ENCODE results near the gene MTFMT.
"Not testable (repeated sequence)": the region's sequence is repeated elsewhere in the genome, so short reads cannot be mapped to it uniquely, and the experiment has no call there.

Gene MTFMT

DNA sequence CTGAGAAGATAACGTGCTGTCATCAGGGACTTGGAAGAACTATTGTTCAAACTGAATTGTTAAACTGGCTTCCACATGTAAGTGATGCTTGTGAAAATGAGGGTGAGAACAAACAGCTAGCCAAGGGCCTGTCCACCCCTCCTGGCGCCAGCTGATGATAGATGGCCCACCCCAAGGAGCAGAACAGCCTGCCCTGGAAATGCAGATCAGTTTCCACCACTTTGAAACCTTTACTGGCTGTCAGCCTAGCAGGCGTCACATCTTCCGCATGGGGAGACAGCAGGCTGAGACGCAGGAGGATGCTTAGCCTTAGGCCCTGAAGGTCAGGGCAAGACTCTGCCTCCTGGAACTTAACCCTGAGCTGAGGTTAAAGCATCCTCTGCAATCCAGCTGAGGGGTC, 9.4 kb upstream of the MTFMT start:
- DNase-seq (ENCODE audit: low read depth), result no peak

DNA sequence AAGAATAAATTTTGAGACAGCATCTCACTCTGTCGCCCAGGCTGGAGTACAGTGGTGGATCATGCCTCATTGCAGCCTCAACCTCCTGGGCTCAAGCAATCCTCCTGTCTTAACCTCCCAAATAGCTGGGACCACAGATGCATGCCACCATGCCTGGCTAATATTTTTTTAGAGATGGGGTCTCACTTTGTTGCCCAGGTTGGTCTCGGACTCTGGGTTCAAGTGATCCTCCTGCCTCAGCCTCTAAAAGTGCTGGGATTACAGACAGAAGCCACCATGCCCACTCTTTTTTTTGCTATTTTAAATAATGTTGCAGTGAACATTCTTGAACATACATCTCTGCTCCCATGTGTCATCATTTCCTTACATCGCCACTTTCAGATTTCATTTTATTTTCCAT, 9.0 kb upstream of the MTFMT start:
- DNase-seq (ENCODE audit: low read depth), result no peak

DNA sequence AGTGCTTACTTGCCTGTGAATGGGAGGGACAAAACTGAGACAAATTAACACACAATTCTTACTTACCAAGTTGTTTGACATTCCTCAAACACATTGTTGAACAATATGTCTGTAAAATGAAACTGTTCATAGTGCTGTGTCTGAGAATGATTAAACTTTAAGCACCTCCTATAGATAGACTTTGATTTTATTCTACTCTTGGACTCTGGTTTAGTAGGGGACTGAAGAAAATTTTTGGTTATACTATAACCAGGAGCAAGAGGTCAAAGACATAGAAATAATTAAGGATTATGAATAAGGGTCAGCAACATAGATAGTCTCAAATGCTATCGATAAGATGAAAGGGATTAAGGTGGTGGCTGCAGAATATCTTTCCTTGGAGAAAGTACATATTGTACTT, 7.9 kb upstream of the MTFMT start:
- DNase-seq (ENCODE audit: low read depth), result no peak

DNA sequence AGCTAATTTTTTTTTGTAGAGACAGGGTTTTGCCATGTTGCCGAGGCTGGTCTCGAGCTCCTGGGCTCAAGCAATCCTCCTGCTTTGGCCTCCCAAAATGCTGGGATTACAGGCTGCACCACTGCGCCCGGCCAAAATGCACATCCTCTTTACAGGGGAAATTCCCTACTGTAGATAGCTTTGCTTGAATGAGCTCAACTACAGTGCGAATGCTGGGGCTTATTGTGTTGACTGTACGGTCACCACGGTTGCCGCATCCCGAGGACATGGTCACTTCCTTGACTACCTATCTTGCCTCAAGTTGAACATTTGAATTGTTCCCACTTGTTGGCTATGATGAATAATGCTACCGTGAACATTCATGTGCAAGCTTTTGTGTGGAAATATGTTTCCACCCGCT, 5.3 kb upstream of the MTFMT start:
- no peak for DNase-seq (ENCODE audit: low read depth)

DNA sequence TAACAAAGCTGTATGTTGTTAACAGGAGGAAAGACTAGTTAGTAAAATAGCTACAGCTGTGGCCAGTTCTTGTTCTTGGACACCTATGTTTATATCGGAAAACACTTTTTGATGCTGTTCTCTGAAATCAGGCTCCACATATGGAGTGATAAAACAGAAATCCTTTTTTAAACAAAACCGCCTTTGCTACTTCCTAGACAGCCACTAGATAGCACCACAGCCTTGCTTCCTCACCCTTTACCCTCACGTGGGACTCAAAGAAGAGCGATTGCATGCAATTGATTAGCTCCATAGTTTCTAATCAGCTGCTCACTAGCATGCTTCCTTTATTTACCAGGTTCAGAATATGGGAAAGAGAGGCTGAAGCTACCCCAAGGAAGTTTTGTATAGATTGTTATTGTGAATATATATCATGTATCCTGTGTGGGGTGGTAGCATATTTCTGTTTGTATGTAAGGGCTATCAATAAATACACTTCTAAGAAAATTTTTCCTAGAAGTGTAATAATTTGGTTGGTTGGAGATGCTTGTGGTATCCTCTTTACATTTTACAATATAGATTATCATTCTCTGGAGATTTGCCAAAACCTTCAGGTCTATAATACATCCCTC, 4.3 kb upstream of the MTFMT start:
- no peak for DNase-seq (ENCODE audit: low read depth)

DNA sequence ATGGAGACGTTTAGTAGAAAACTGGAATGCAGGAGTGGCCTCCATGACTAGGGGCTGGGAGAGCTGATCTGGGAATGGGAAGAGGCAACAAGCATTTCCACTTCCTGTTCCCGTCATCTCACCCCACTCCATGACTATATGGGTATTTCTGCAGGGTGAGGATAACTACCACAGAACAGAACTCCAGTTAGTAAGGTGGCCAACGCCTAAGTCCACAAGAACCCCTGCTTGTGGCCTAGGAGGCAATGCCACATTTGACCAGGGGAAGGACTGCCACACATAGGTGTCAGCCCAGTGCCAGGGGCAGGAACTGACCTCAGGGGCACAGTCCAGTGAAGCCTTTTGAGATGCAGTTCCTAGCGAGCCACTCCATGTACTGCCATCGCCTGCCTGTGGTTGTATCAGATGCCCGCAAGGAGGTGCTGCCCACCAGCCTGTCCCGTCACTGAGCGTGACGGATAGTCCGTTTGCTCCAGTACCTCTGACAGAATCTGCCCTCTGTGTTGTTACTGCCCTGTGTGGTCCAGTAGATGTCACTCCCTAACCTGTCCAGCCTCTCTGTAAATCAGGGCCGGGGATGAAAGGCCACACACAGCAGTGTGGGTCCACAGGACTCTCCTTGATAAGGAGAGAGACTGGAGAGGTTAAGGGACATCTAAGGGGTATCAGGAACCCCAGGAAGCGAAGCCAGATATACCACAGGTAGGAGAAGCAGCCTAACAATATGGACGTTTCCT, 3.5 kb upstream of the MTFMT start:
- DNase-seq (ENCODE audit: low read depth), result no peak

DNA sequence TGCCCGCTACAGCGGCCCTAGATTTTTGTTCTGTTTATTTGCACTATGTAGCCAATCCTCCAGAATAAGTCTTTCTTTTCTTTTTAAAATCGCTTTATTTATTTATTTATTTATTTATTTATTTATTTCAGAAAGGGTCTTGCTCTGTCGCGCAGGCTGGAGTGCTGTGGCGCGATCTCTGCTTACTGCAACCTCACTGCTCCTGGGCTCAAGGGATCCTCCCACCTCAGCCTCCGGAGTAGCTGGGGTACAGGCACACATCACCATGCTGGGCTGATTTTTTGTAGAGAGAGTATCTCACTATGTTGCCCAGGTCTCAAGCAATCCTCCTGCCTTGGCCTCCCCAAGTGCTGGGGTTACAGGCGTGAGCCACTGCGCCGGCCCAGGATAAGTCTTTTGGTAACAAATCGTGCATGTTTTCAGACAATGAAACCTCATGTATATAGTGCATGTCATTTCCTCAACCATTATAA, 333 bp upstream of the MTFMT start:
- DNase-seq (ENCODE audit: low read depth), result no peak

DNA sequence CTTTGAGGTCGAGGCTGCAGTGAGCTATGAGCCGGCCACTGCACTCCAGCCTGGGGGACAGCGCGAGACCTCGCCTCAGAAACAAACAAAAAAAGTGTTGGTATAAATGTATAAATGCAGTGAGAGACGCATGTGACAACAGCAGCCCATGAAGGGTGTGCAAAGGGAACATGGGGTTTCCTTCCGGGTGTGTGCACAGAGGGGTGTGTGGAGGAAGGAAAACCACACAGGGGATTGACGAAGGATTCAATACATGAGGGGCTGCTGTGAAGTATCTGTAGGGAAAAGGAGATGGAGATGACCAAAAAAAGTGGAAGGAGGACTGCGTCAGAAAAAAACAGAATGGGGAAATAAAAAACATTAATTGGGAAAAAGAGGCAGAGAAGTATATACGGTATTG, 1.1 kb downstream of the MTFMT start:
- DNase-seq (ENCODE audit: low read depth), result no peak

DNA sequence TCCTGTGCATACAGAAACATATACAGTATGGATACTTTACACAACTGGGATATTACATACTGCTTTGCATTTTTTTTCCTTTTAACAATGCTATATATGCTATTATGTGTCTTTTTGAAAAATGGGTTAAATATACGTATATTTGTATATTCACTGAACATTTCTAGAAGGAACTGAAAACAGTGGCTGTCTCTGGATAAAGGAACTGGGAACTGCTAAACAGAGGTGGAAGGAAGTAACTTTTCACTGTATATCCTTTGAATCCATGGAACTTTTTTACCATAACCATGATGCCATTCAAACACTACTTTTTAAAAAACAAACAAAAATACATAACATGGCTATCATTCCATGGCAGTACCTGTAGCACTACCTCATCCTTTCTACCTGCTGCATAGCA, 1.8 kb downstream of the MTFMT start:
- no peak for DNase-seq (ENCODE audit: low read depth)

DNA sequence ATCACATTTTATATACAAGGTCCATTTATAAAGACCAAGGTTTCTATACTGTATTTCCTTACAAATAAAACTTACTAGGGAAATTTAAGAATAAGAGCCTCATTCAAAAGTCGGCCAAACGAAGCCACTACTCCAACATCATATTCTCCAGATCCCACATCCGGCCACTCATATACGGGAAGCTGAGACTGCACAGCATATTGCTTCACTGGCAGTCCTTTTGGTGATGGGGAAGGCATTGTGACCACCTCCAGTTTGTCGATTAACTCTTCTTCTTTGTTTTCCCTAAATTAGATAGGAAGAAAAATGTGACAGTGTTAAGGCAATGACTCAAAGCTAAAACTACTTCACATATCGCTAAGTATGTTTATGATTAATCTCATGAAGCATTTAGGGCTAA, 2.7 kb downstream of the MTFMT start:
- no peak for DNase-seq (ENCODE audit: low read depth)

DNA sequence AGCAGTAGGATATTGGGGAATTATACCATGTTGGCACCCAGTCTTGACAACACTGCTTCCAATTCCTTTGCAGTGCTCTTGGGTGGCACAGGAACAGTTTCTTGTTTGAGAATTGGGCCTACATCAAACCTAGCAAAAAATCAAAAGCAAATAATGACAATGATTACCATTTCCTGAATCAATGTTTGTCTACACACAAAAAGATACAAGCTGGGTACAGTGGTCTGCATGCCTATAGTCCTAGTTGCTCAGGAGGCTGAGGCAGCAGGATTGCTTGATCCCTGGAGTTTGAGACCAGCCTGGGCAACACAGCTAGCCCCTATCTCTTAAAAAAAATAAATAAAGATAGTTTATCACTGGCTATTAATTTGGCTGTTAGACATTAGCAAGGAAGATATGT, 8.0 kb downstream of the MTFMT start:
- DNase-seq (ENCODE audit: low read depth), result no peak

DNA sequence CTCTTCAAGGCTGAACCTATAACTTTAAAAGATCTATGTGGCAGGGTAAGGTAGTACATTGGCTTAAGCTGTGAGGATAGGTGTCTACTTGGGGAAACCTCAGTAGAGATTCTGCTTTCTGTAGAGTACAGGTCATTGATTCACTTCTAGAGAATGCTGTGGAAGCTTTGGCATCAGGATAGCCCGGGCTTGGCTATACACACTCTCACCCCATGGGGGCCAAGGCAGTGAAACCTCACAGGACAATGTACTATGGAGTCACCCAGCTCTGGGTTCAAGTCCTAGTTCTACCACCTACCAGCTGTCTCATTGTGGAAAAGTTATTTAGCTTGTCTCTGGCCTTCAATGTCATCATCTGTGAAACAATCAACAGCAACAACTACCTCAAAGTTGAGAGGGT, 9.0 kb downstream of the MTFMT start:
- DNase-seq (ENCODE audit: low read depth), result no peak

DNA sequence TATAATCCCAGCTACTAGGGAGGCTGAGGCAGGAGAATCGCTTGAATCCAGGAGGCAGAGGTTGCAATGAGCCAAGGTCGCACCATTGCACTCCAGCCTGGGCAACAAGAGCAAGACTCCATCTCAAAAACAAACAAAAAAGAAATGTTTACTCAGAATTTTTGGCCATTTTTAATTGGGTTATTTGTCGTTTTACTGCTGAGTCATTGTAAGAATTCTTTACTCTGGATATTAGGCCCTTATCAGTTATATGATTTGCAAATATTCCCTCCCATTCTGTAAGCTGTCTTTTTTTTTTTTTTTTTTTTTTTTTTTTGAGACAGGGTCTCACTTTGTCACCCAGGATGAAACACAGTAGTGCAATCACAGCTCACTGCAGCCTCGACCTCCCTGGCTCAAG, 18.2 kb downstream of the MTFMT start:
- DNase-seq (ENCODE audit: low read depth), result not testable (repeated sequence)

DNA sequence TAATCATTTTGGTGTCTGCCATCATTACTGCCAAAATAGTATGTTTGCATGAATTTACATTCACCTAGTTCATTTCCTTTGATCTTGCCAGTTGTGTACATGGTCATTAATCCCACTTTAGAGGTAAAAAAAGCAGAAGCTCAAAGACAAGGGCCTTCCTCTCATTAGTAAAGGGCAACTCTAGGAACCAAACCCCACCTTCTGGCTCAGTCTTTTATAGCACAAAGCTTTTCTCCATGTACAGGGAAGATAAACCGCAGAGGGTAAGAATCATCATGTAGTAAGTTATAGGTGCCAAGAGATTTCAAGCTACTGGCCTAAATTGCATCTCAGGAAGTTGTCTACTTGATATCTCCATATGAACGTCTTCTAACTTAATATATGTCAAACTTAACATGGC, 20.5 kb downstream of the MTFMT start:
- DNase-seq (ENCODE audit: low read depth), result no peak

DNA sequence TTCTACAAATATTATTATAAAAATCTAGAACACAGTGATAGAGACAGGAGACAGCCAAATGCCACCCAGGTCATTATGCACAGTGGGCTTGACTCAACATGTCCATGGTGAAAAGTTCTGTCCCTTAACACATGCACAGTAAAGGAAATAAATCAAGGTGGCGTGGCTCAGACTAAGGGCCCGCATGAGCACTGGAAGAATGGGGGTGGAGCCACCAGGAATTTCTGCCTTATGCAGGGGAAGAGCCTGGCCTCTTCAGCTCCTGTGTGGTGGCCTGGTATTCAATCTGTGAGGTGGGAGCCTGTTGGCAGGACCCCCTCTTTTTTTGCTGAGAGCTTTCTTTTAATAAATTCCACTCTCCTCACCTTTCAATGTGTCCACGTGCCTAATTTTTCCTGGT, 22.6 kb downstream of the MTFMT start:
- no peak for DNase-seq (ENCODE audit: low read depth)

DNA sequence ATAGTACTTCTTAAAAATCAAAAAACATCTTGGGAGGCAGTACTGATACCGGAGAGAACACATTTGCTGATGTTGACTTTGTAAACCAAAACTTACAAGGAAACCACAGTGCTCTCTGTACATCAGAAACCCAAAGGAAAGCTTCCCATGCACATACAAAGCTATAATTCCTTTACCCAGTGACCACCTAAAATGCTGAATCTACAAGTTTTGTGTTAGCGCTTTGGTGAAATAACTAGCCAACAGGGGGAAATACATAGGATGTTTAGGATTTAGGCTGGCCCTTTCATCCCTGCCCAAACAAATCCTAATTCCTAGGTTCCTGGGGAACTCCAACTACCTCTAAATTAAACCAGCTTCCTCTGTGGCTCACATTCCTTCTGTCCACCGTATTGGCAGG, 24.4 kb downstream of the MTFMT start:
- DNase-seq (ENCODE audit: low read depth), result no peak

DNA sequence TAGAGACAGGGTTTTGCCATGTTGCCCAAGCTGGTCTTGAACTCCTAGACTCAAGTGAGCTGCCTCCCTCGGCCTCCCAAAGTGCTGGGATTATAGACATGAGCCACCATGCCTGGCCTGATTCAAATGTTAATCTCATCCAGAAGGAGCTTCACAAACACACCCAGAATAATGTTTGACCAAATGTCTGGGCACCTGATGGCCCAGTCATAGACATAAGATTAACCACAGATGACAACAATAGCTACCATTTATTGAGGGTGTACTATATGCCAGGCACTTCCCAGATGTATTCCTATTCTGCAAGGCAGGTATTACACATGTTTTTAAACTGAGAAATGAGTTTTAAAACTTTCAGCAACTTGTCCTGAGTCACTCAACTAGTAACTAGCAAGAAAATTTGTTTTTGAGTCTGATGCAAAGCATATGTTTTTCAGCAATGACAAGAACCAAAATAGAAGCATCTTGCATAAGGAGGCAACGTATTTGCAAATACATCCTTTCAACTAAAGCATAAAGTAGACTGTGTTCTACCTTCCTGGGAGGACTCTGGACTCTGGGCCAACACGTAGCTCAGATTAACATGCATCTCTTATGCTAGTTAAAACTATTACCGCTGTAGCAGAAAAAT, 31.6 kb downstream of the MTFMT start:
- no peak for DNase-seq (ENCODE audit: low read depth)

DNA sequence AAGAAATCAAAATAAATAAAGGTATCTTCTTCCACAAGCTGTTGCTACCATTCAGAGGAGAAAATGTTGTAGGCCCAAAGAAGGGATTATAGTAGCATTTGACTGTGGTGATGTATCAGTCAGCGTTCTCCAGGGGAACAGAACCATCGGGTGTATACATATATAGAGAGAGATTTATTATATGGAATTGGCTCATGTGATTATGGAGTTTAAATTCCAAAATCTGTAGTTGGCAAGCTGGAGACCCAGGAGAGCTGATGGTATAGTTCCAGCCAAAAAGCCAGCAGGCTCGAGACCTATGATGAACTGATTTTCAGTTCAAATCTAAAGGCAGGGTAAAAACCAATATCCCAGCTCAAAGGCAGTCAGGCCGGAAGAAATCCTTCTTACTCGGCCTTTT, 32.4 kb downstream of the MTFMT start:
- no peak for DNase-seq (ENCODE audit: low read depth)

DNA sequence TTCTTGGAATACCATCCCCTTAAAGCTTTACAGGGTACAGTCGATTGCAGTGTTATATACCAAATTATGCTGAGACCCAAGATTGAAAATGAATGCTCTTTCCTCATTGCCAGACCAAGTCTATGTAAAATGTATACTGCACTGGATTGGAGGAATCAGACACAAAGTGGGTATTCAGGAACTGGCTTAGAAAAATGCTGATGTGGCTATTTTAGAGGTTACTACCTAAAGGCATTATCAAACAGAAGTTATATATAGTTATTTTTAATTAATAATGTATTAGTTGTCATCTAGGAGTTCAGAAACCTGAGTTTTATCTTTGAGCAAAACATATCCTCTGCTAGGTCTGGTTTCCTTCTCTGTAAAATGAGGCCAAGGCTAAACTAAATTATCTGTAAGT, 36.1 kb downstream of the MTFMT start:
- DNase-seq (ENCODE audit: low read depth), result no peak

DNA sequence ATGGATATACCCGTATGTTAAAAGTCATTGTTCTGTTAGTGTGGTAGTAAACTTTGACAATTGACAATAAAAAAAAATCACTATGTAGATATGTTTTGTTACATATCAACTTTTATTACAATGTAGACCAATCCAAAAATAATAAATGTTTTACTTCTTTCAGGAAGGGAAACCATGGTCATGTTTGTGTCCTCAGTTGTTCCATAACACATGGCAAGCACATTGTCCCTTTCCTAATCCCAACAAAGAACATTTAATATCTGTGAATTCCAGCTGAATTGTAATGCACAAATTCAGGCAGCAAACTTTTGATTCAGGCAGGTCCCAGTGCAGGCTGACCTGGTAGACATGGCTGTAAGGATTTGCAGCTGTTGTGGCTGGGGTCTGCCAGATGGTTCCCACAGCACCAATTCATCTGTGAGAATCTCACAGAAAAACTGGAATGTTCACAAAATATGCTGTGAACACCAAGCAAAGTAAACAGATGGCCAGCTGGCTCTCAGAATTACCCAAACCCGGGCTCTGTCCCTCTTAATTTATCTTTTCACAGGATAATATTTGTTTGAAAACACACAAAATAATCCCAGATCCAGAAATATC, 37.8 kb downstream of the MTFMT start:
- no peak for DNase-seq (ENCODE audit: low read depth)

DNA sequence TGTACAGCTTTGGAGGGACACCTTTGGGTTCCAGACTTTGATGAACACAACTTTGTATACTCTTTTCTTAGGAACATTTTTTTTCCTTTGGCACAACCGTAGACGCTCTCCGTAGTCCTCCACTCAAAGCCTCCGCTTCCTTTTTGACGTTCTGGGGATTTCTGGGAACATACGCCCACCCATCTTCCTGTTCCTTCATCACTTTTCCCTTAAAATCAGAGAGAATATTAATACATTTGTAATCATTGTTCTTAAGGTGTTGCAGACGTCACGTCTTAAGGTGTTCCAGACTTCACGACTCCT, 39.3 kb downstream of the MTFMT start:
- DNase-seq (ENCODE audit: low read depth), result no peak

DNA sequence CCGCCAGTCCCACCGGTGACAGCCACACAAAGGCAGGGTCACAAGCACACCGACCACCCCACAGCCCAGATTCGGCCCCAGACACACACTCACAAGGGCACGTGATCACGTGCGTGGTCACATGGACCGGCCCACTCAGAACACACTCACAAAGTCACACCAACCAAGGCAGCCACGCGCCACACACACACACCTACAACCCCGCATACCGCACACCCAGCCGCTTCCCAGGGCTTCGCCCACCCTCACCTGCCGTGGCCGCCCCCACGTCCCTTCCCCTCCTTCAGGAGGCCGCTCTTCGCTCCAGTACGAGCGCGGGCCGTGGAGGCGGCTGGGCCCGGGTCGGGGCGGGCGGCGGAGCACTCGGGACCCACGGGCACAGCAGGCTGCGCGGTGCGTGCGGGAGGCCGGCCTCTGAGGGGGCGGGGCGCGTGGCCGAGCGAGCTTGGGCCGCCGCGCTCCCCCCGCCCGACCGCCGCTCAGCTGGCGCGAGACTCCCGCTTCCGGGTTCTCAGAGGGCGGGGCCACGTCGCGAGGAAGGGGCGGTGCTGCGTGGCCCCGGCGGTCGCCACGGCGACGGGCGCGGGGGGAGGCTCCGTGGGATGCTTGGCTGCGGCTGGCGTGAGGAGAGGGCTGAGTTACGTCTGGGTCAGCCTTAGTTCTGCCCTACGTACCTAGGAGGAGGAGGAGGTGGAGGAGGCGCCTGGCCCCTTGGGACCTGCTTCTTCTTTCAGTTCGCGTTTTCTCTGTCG, 39.8 kb downstream of the MTFMT start, which contains the start of gene SPG21:
SPG21 (minus strand) TSS at position 499 of the 752 bp plus-strand sequence. CDS start 6,345 bp downstream, outside the sequence.
- peak; percentile 83 for DNase-seq (ENCODE audit: low read depth)

DNA sequence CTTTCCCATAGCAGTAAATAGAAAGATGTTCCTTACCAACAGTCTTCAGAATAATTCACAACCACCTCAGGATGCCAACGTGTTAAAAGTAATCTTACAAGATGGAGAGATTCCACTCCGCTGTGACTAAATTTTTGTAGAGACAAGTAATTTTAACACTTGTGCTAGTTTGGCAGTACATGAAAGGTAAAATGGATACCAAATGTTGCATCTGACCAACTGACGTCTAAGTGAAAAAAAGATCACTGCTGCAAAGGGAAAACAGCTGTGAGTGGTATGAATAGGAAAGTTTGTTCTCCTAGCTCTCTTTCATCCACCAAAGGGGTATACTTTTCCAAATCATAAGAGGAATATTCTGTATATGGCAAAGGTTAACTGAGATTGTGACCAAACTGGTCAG, 42.3 kb downstream of the MTFMT start:
- DNase-seq (ENCODE audit: low read depth), result no peak
